ENCODE results near the gene SPINDOC. TPM values are rescaled to one million over a fixed set of nuclear protein-coding genes. Genes with fewer than 3 reads are reported as not detected.
A peak's percentile ranks its signal among the peaks of the same experiment; 100 is the strongest.

The SPINDOC gene
- total RNA-seq, 1 experiment from 2014 or later = 121 TPM

DNA sequence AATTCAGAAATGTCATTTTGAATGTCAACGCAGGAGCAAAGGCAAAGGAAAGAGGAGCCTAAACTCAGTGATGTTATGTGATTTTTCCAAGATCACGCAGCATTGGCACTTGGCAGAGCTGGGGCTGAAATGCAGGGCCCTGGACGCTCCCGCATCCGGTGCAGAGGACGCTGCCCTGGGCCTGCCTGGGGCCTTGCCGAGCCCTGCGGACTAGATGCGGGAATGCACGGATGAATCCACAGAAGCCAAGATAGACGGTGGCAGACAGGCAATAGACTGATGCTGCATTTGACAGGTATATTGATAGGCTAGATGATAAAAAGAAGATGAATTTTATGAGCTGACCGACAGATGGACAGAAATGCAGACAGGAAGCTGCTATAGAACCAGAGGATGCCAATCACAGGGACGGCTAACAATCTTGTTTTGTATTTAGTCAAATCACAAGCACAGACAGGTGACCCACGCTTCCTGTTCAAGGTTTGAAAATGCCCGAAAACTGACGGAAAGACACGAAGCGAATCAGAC lies 25.0 kb downstream of the SPINDOC start:
- Mint-ChIP-seq H3K4me3 (peak overlapping the region; percentile 74 to 76), H3K9me3 (peaks cover 0 to 4% of the 10 kb centered on the region in 2 experiments; a peak in 1 of 5 replicates), H3K36me3 (ENCODE audit: insufficient read depth in 1 of 3, low read depth in 3 of 3) (peaks cover 0 to 7% (median 6%) of the 10 kb centered on the region in 3 experiments; a peak in 3 of 7 replicates), H3K27ac (peak overlapping the region in 2 of 3 experiments; percentile 19 to 78; a peak in 3 of 7 replicates), H3K27me3 (ENCODE audit: low read depth) (no peaks in the 10 kb centered on the region), H3K4me1 (peaks cover 55 to 60% of the 10 kb centered on the region in 2 experiments)
- Histone ChIP-seq H4K91ac (ENCODE audit: insufficient read length, low read depth, low read length) (no peak overlapping the region), H2BK5ac (ENCODE audit: insufficient read length, low read length) (no peak overlapping the region), H2BK120ac (ENCODE audit: low read depth, low read length, poor library complexity, severe bottlenecking) (no peak overlapping the region), H2BK20ac (ENCODE audit: low read depth, low read length, poor library complexity, severe bottlenecking) (no peak overlapping the region), H4K8ac (replicated peaks; ENCODE audit: insufficient read length, low read depth, low read length) (no peak overlapping the region), H3K23ac (ENCODE audit: insufficient read length, low read depth, low read length) (no peak overlapping the region), H3K23me2 (ENCODE audit: insufficient read length, low read depth, low read length, poor library complexity, severe bottlenecking) (peaks cover 15% of the 10 kb centered on the region), H3K4ac (ENCODE audit: low read depth, low read length) (no peak overlapping the region), H3K9ac (ENCODE audit: extremely low read depth, insufficient read length, low read length) (peak overlapping the region; percentile 58), H2BK12ac (ENCODE audit: insufficient read length, low read depth, low read length) (no peak overlapping the region), H3K79me1 (ENCODE audit: insufficient read depth, low read depth, low read length, poor library complexity, severe bottlenecking) (peaks cover 13% of the 10 kb centered on the region), H2AFZ (ENCODE audit: low read length) (no peak overlapping the region), H3K18ac (ENCODE audit: insufficient read length, low read depth, low read length) (no peak overlapping the region), H2AK5ac (ENCODE audit: insufficient read length, low read length) (no peak overlapping the region), H2BK15ac (ENCODE audit: low read depth, low read length) (no peak overlapping the region), H3T11ph (ENCODE audit: low read length) (no peak overlapping the region), H3K9me3 (ENCODE audit: control insufficient read depth, low read depth, low read length) (no peaks in the 10 kb centered on the region), H3K4me2 (ENCODE audit: insufficient read depth, insufficient read length, low read length) (peak overlapping the region; percentile 53), H3K79me2 (ENCODE audit: insufficient read depth, low read length) (peaks cover 25% of the 10 kb centered on the region; the same call in 1 of the 2 replicates), H3K56ac (ENCODE audit: insufficient read length, low read depth, low read length) (no peak overlapping the region), H3K27me3 (ENCODE audit: insufficient read depth, low read length) (no peaks in the 10 kb centered on the region), H4K5ac (ENCODE audit: insufficient read length, low read depth, low read length) (no peak overlapping the region), H3K4me1 (ENCODE audit: insufficient read depth, low read length) (peaks cover 9% of the 10 kb centered on the region), H3K14ac (ENCODE audit: insufficient read depth, low read length) (no peak overlapping the region), H3K27ac (ENCODE audit: insufficient read length, low read depth, low read length) (no peak overlapping the region), H4K20me1 (ENCODE audit: control insufficient read depth, insufficient read depth, insufficient read length) (no peaks in the 10 kb centered on the region)
- no CpG with 5 or more reads among the region's 18 CpGs for WGBS (ENCODE audit: extremely low coverage, insufficient read length, low lambda C conversion rate)
- peak; percentile 52 for DNase-seq
- TF ChIP-seq, protein P1, sequence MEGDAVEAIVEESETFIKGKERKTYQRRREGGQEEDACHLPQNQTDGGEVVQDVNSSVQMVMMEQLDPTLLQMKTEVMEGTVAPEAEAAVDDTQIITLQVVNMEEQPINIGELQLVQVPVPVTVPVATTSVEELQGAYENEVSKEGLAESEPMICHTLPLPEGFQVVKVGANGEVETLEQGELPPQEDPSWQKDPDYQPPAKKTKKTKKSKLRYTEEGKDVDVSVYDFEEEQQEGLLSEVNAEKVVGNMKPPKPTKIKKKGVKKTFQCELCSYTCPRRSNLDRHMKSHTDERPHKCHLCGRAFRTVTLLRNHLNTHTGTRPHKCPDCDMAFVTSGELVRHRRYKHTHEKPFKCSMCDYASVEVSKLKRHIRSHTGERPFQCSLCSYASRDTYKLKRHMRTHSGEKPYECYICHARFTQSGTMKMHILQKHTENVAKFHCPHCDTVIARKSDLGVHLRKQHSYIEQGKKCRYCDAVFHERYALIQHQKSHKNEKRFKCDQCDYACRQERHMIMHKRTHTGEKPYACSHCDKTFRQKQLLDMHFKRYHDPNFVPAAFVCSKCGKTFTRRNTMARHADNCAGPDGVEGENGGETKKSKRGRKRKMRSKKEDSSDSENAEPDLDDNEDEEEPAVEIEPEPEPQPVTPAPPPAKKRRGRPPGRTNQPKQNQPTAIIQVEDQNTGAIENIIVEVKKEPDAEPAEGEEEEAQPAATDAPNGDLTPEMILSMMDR (conservative IDR thresholded peaks at IDR 0.05) = no peak

Measured in H9 (cell line).